ENCODE data around the gene BIRC6. TPM values are rescaled to one million over a fixed set of nuclear protein-coding genes. Genes with fewer than 3 reads are reported as not detected.
A peak's percentile ranks its signal among the peaks of the same experiment; 100 is the strongest.
"Not testable (repeated sequence)": the region's sequence is repeated elsewhere in the genome, so short reads cannot be mapped to it uniquely, and the experiment has no call there.

The BIRC6 gene, protein sequence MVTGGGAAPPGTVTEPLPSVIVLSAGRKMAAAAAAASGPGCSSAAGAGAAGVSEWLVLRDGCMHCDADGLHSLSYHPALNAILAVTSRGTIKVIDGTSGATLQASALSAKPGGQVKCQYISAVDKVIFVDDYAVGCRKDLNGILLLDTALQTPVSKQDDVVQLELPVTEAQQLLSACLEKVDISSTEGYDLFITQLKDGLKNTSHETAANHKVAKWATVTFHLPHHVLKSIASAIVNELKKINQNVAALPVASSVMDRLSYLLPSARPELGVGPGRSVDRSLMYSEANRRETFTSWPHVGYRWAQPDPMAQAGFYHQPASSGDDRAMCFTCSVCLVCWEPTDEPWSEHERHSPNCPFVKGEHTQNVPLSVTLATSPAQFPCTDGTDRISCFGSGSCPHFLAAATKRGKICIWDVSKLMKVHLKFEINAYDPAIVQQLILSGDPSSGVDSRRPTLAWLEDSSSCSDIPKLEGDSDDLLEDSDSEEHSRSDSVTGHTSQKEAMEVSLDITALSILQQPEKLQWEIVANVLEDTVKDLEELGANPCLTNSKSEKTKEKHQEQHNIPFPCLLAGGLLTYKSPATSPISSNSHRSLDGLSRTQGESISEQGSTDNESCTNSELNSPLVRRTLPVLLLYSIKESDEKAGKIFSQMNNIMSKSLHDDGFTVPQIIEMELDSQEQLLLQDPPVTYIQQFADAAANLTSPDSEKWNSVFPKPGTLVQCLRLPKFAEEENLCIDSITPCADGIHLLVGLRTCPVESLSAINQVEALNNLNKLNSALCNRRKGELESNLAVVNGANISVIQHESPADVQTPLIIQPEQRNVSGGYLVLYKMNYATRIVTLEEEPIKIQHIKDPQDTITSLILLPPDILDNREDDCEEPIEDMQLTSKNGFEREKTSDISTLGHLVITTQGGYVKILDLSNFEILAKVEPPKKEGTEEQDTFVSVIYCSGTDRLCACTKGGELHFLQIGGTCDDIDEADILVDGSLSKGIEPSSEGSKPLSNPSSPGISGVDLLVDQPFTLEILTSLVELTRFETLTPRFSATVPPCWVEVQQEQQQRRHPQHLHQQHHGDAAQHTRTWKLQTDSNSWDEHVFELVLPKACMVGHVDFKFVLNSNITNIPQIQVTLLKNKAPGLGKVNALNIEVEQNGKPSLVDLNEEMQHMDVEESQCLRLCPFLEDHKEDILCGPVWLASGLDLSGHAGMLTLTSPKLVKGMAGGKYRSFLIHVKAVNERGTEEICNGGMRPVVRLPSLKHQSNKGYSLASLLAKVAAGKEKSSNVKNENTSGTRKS (N-terminal part only)
- polyA plus RNA-seq (ENCODE audit: insufficient read length): 100 TPM
- long read RNA-seq, donor 1, partial matches to known transcripts: 5 of 7 reads
- long read RNA-seq, donor 1, other reads (novel, unspliced or antisense): 0 of 7 reads
- long read RNA-seq, donor 2: 0 reads
- long read RNA-seq, donor 3, partial matches to known transcripts: 14 of 16 reads
- long read RNA-seq, donor 3, other reads (novel, unspliced or antisense): 0 of 16 reads
- long read RNA-seq, donor 4: 0 reads
- long read RNA-seq, donor 5: 0 reads
- long read RNA-seq, donor 6, partial matches to known transcripts: 25 of 25 reads
- long read RNA-seq, donor 6, other reads (novel, unspliced or antisense): 0 of 25 reads
- long read RNA-seq, donor 7, partial matches to known transcripts: 29 of 32 reads
- long read RNA-seq, donor 7, other reads (novel, unspliced or antisense): 0 of 32 reads
- long read RNA-seq, donor 8: 0 reads

- peak; percentile 93 for DNase-seq
Observed at GRCh38 chr2:32356681-32357317, at the start of gene BIRC6. BIRC6 (plus strand) TSS chr2:32357023; CDS start chr2:32357162, 139 bp downstream.

DNA sequence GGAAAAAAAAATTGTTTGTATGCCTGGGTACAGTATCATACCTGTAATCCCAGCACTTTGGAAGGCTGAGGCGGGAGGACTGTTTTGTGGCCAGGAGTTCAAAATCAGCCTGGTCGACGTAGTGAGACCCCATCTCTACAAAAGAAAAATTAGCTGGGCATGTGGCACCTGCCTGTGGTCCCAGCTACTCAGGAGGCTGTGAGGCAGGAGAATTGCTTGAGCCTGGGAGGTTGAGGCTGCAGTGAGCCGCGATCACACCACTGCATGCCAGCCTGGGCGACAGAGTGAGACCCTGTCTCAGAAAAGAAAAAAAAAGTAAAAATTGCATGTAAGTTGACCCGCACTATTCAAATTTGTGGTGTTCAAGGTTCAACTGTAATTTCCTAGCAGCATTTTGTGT, 46.2 kb upstream of the BIRC6 start:
- DNase-seq: no peak

GRCh38 chr2:32314886-32315285, 41.9 kb upstream of the BIRC6 start:
- DNase-seq: no peak

- DNase-seq: not testable (repeated sequence)
Observed at GRCh38 chr2:32328679-32329078, 28.1 kb upstream of the BIRC6 start.

GRCh38 chr2:32329180-32329980, 27.4 kb upstream of the BIRC6 start:
- not testable (repeated sequence) for DNase-seq

DNA sequence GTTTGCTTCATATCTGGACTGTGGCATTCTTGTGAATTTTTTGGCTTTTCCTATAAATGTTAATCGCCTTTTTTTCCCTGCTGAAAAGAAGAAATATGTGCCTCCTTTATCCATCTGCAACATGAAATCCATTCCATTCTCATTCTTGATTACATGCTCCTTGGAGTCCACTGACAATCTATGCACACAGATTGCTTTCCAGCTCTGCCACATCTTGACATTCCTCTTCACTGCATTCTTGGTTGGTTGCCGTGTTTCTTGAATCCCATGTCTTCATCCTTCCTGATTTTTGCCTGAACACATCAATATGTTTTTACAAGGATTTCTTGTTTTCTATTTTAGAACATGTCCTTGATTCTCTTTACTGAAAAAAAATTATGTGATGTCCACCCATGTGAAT, 26.7 kb upstream of the BIRC6 start:
- DNase-seq: no peak

DNA sequence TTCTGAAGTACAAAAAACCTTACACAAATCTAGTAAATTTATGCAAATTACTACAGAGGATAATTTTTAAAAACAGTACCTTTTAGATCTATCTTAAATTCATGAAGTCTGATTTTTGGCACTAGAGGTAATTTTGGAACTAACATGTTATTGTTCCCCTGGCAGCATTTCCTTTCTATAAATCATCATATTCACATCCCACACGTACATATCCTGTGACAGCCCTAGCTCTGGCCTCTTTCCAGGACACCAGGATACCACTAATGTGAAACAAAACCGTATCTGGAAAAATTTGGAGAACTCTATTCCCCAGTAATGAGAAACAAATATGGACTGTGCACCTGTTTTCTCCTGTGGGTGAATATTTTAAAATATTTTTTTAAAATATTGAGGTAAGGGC, 14.0 kb upstream of the BIRC6 start:
- peak; percentile 11 for DNase-seq

GRCh38 chr2:32350797-32351196, 6.0 kb upstream of the BIRC6 start:
- not testable (repeated sequence) for DNase-seq

- no peak for DNase-seq
Observed at GRCh38 chr2:32355976-32356680, 695 bp upstream of the BIRC6 start.

GRCh38 chr2:32357318-32358110, 691 bp downstream of the BIRC6 start:
- peak; percentile 41 for DNase-seq

DNA sequence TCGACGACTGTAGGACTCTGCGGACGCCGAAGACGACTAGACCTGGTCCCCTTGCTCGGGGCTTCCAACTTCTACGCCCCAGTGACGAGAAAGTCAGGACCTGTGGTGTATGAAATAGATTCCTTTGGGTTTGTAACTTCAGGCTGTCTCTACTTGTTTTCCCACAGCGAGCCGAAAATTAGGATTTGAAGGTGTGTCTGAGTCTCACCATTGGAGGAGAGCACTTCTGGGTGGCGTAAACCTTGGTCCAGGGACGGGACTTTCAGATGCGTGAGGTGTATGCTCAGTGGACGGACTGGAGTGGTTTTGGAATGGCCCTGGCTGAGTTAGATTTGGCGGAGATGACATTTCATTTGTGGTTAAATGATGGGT, 1.3 kb downstream of the BIRC6 start:
- DNase-seq: peak; percentile 26

DNA sequence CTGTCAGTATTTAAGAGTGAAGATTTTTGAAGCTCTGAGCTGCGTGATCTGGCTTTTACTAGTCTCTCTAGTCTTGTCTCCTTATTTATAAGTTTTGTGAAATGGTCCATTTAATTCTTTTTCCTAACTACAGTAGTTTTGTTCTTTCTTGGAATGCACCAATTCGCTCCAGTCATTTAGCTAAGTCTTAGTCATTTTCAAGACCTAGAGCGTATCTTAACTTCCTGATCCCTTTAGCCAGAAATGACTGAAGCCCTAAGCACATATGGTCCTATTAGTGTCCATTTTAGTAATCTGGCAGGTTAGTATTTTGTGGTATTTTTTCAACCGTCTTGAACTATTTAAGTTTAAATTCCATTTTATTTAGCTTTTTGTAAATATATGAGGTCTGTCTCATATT, 3.6 kb downstream of the BIRC6 start:
- no peak for DNase-seq

GRCh38 chr2:32362997-32363396, 6.2 kb downstream of the BIRC6 start:
- DNase-seq: not testable (repeated sequence)

- DNase-seq: no peak
Observed at GRCh38 chr2:32363597-32363996, 6.8 kb downstream of the BIRC6 start.

GRCh38 chr2:32364290-32364689, 7.5 kb downstream of the BIRC6 start:
- DNase-seq: not testable (repeated sequence)

GRCh38 chr2:32365679-32366078, 8.9 kb downstream of the BIRC6 start:
- DNase-seq: not testable (repeated sequence)

GRCh38 chr2:32366595-32366994, 9.8 kb downstream of the BIRC6 start:
- no peak for DNase-seq

- no peak for DNase-seq
Observed at GRCh38 chr2:32369222-32369621, 12.4 kb downstream of the BIRC6 start.

Measured in left kidney (tissue), 8 donors.